HG02571 (cell line): ENCODE data around the gene TTLL11.

Experiments used
- ATAC-seq: cut with Tn5 transposase; IDR thresholded peaks from one replicate; pipeline ENCODE4 v1.9.1; 2021; ENCODE audit warnings: mild to moderate bottlenecking, moderate library complexity; ENCODE audit not compliant: unreplicated experiment

TTLL11 gene

GRCh38 chr9:121778252-121779225 lies 314.6 kb downstream of the TTLL11 start:
- ATAC-seq = no peak

GRCh38 chr9:121776739-121777637 lies 316.1 kb downstream of the TTLL11 start:
- no peak for ATAC-seq

- ATAC-seq = no peak
These were observed 316.9 kb downstream of the TTLL11 start for GRCh38 chr9:121776001-121776738.

- no peak for ATAC-seq
These were observed 318.1 kb downstream of the TTLL11 start for GRCh38 chr9:121774715-121775613.

- no peak for ATAC-seq
These were observed 319.0 kb downstream of the TTLL11 start for GRCh38 chr9:121773954-121774714.

GRCh38 chr9:121773286-121773953 lies 319.7 kb downstream of the TTLL11 start:
- no peak for ATAC-seq

GRCh38 chr9:121772600-121773285 lies 320.4 kb downstream of the TTLL11 start:
- no peak for ATAC-seq
